Measurements from ENCODE around the gene JAK1.

The JAK1 gene

GRCh38 chr1:64959986-64960385, 6.4 kb downstream of the JAK1 start:
- 85% methylated on average over 3 of the region's 6 CpGs for WGBS
- H4K91ac ChIP-seq (ENCODE audit: low read length) = no peak overlapping the region

GRCh38 chr1:64956733-64957441, 9.5 kb downstream of the JAK1 start:
- WGBS = 56% methylated on average over 2 of the region's 3 CpGs
- DNase-seq = no peak

More at GRCh38 chr1:64959986-64960385, 6.4 kb downstream of the JAK1 start:
- Histone ChIP-seq H3K9me3 (ENCODE audit: control insufficient read depth, low read length) (no peaks in the 10 kb centered on the region), H3K36me3 (ENCODE audit: control insufficient read depth in 1 of 2, insufficient read depth in 2 of 2, low read depth in 1 of 2, low read length in 2 of 2) (no peaks in the 10 kb centered on the region), H2BK15ac (ENCODE audit: low read depth, poor library complexity, severe bottlenecking) (no peak overlapping the region), H3K27me3 (ENCODE audit: control insufficient read depth in 1 of 2, insufficient read depth in 1 of 2, low read length in 2 of 2) (no peaks in the 10 kb centered on the region), H3K27ac (ENCODE audit: low read length, poor library complexity, severe bottlenecking) (no peak overlapping the region), H3K18ac (ENCODE audit: low read depth in 1 of 2, low read length in 2 of 2) (no peak overlapping the region), H2BK120ac (ENCODE audit: low read depth, low read length) (no peak overlapping the region), H3K4me1 (ENCODE audit: control insufficient read depth, insufficient read depth, low read depth, low read length) (peaks cover 12% of the 10 kb centered on the region), H2BK5ac (ENCODE audit: low read depth, low read length, poor library complexity, severe bottlenecking) (no peak overlapping the region), H2AK5ac (ENCODE audit: low read length, severe bottlenecking) (no peak overlapping the region), H4K8ac (ENCODE audit: low read length) (no peak overlapping the region), H2AFZ (ENCODE audit: low read depth, low read length) (no peak overlapping the region), H3K4me2 (ENCODE audit: low read length, poor library complexity, severe bottlenecking) (no peak overlapping the region), H2BK12ac (ENCODE audit: low read length in 2 of 2) (no peak overlapping the region), H3K79me1 (replicated peaks; ENCODE audit: low read length, poor library complexity, severe bottlenecking) (peaks cover 24% of the 10 kb centered on the region), H3K14ac (ENCODE audit: low read length in 2 of 2) (no peak overlapping the region), H3K9ac (ENCODE audit: low read length) (no peak overlapping the region), H3K4me3 (ENCODE audit: insufficient read depth in 1 of 2, low read depth in 1 of 2, low read length in 2 of 2) (no peak overlapping the region), H3K4ac (ENCODE audit: low read depth in 1 of 2, low read length in 2 of 2) (no peak overlapping the region), H3K23ac (ENCODE audit: low read length in 2 of 2) (no peak overlapping the region)
- no peak for DNase-seq

GRCh38 chr1:64956010-64956640, 10.2 kb downstream of the JAK1 start:
- Histone ChIP-seq H2AK5ac (ENCODE audit: low read length, severe bottlenecking) (no peak overlapping the region), H3K27ac (ENCODE audit: low read length, poor library complexity, severe bottlenecking) (no peak overlapping the region)
- WGBS = 88% methylated on average over 3 of the region's 3 CpGs

More at GRCh38 chr1:64956733-64957441, 9.5 kb downstream of the JAK1 start:
- Histone ChIP-seq H3K14ac (ENCODE audit: low read length in 2 of 2) (no peak overlapping the region), H2BK5ac (ENCODE audit: low read depth, low read length, poor library complexity, severe bottlenecking) (no peak overlapping the region), H3K4me2 (ENCODE audit: low read length, poor library complexity, severe bottlenecking) (no peak overlapping the region), H3K4me1 (ENCODE audit: control insufficient read depth, insufficient read depth, low read depth, low read length) (peaks cover 11% of the 10 kb centered on the region), H2BK120ac (ENCODE audit: low read depth, low read length) (no peak overlapping the region), H2BK12ac (ENCODE audit: low read length in 2 of 2) (no peak overlapping the region), H3K23ac (ENCODE audit: low read length in 2 of 2) (peak overlapping the region in 1 of 2 experiments; percentile 9), H3K9me3 (ENCODE audit: control insufficient read depth, low read length) (no peaks in the 10 kb centered on the region), H2AK5ac (ENCODE audit: low read length, severe bottlenecking) (no peak overlapping the region), H3K27ac (ENCODE audit: low read length, poor library complexity, severe bottlenecking) (no peak overlapping the region), H3K79me1 (replicated peaks; ENCODE audit: low read length, poor library complexity, severe bottlenecking) (peaks cover 24% of the 10 kb centered on the region), H3K18ac (ENCODE audit: low read depth in 1 of 2, low read length in 2 of 2) (no peak overlapping the region), H3K27me3 (ENCODE audit: control insufficient read depth in 1 of 2, insufficient read depth in 1 of 2, low read length in 2 of 2) (no peaks in the 10 kb centered on the region), H2AFZ (ENCODE audit: low read depth, low read length) (no peak overlapping the region), H3K4me3 (ENCODE audit: insufficient read depth in 1 of 2, low read depth in 1 of 2, low read length in 2 of 2) (no peak overlapping the region), H3K9ac (ENCODE audit: low read length) (no peak overlapping the region), H3K4ac (ENCODE audit: low read depth in 1 of 2, low read length in 2 of 2) (no peak overlapping the region), H3K36me3 (ENCODE audit: control insufficient read depth in 1 of 2, insufficient read depth in 2 of 2, low read depth in 1 of 2, low read length in 2 of 2) (no peaks in the 10 kb centered on the region), H2BK15ac (ENCODE audit: low read depth, poor library complexity, severe bottlenecking) (no peak overlapping the region), H4K8ac (ENCODE audit: low read length) (no peak overlapping the region), H4K91ac (ENCODE audit: low read length) (no peak overlapping the region)

More at GRCh38 chr1:64956010-64956640, 10.2 kb downstream of the JAK1 start:
- Histone ChIP-seq H3K79me1 (replicated peaks; ENCODE audit: low read length, poor library complexity, severe bottlenecking) (peaks cover 20% of the 10 kb centered on the region), H3K9me3 (ENCODE audit: control insufficient read depth, low read length) (no peaks in the 10 kb centered on the region), H4K91ac (ENCODE audit: low read length) (no peak overlapping the region), H2BK5ac (ENCODE audit: low read depth, low read length, poor library complexity, severe bottlenecking) (no peak overlapping the region), H3K27me3 (ENCODE audit: control insufficient read depth in 1 of 2, insufficient read depth in 1 of 2, low read length in 2 of 2) (no peaks in the 10 kb centered on the region), H3K4ac (ENCODE audit: low read depth in 1 of 2, low read length in 2 of 2) (no peak overlapping the region), H3K4me1 (ENCODE audit: control insufficient read depth, insufficient read depth, low read depth, low read length) (peaks cover 11% of the 10 kb centered on the region), H4K8ac (ENCODE audit: low read length) (no peak overlapping the region), H3K4me2 (ENCODE audit: low read length, poor library complexity, severe bottlenecking) (no peak overlapping the region), H2BK12ac (ENCODE audit: low read length in 2 of 2) (no peak overlapping the region), H2BK120ac (ENCODE audit: low read depth, low read length) (no peak overlapping the region), H3K23ac (ENCODE audit: low read length in 2 of 2) (no peak overlapping the region), H2BK15ac (ENCODE audit: low read depth, poor library complexity, severe bottlenecking) (no peak overlapping the region), H3K18ac (ENCODE audit: low read depth in 1 of 2, low read length in 2 of 2) (no peak overlapping the region), H3K36me3 (ENCODE audit: control insufficient read depth in 1 of 2, insufficient read depth in 2 of 2, low read depth in 1 of 2, low read length in 2 of 2) (no peaks in the 10 kb centered on the region), H3K9ac (ENCODE audit: low read length) (no peak overlapping the region), H2AFZ (ENCODE audit: low read depth, low read length) (no peak overlapping the region), H3K14ac (ENCODE audit: low read length in 2 of 2) (no peak overlapping the region), H3K4me3 (ENCODE audit: insufficient read depth in 1 of 2, low read depth in 1 of 2, low read length in 2 of 2) (no peak overlapping the region)
- DNase-seq = peak; percentile 44

Measured in mesenchymal stem cell (in vitro differentiated cells and primary cell).